Measurements from ENCODE around the gene PERM1. TPM values are rescaled to one million over a fixed set of nuclear protein-coding genes. Genes with fewer than 3 reads are reported as not detected.

PERM1 gene
- polyA plus RNA-seq, 2 donors = 0.47 to 3.4 TPM

DNA sequence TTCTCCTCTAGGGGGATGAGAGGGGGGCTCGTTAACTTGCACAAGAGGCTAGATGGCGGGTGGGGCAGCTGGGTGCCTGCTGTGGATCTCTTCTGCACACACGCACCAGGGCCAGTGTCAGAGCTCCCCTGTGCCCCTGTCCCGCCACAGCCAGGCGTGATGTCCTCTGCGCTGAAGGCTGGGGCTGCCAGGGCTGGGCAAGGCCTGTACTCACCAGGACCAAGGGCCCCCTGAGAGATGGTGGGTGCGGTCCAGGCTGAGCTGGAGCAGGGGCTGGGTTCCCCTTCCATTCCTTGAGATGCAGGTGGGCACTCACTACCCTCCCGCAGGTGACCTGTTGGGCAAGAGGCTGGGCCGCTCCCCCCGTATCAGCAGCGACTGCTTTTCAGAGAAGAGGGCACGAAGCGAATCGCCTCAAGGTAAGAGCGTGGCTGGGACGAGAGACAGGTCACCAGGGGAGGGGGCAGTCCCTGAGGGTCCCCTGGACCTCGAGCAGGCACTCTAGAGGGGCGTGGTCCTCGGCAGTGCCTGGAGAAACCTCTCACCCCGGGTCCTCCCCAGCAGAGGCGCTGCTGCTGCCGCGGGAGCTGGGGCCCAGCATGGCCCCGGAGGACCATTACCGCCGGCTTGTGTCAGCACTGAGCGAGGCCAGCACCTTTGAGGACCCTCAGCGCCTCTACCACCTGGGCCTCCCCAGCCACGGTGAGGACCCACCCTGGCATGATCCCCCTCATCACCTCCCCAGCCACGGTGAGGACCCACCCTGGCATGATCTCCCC, 43.0 kb downstream of the PERM1 start:
- Histone ChIP-seq H3K9me3 (ENCODE audit: control insufficient read depth in 2 of 2, insufficient read depth in 1 of 2, low read depth in 1 of 2, low read length in 1 of 2) (peaks cover 0 to 3% of the 10 kb centered on the region in 2 donors), H3K4me1 (ENCODE audit: control insufficient read depth in 2 of 2, insufficient read depth in 2 of 2, low read length in 1 of 2) (peaks cover 13 to 35% of the 10 kb centered on the region in 2 donors), H3K27me3 (ENCODE audit: control insufficient read depth in 1 of 2, insufficient read depth in 2 of 2, low read length in 2 of 2) (peaks cover 0 to 42% of the 10 kb centered on the region in 2 donors), H3K4me3 (ENCODE audit: low read depth in 1 of 2, low read length in 2 of 2) (no peak overlapping the region), H3K36me3 (ENCODE audit: control insufficient read depth in 2 of 2, insufficient read depth in 2 of 2, low read length in 1 of 2) (no peaks in the 10 kb centered on the region), H3K27ac (ENCODE audit: low read depth in 2 of 2, low read length in 1 of 2) (no peak overlapping the region)
- 66 to 69% methylated on average over 22 to 30 of the region's 30 CpGs for WGBS, 2 donors

DNA sequence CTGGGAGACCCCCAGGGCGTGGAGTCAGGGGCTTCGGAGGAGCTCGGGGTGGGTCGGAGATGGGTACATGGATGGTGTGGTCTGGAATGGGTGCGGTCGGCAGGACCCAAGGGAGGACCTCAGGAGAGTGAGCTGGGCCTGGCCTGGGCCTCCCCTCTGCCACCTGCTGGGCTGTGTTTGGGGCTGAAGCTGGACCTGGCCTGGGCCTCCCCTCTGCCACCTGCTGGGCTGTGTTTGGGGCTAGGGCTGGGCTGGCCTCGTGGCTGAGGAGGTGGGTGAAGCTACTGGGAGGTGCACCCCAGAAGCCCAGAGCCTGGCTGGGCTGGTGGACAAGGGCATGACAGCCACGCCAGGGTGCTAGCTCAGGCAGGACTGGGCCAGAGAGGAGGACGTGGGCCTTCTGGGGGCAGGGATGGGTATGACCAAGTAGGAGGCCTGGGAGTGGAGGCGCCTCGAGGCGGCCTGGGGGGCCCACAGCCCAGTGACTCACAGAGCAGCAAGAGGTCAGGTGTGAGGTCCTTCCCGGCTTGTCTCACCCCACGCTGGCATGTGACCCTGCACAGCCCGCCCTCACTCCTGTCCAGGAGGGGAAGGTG, 43.7 kb downstream of the PERM1 start:
- H3K27ac ChIP-seq (ENCODE audit: low read depth in 2 of 2, low read length in 1 of 2) = no peak overlapping the region
- peaks cover 13 to 37% of the 10 kb centered on the region in 2 donors for H3K4me1 ChIP-seq (ENCODE audit: control insufficient read depth in 2 of 2, insufficient read depth in 2 of 2, low read length in 1 of 2)

DNA sequence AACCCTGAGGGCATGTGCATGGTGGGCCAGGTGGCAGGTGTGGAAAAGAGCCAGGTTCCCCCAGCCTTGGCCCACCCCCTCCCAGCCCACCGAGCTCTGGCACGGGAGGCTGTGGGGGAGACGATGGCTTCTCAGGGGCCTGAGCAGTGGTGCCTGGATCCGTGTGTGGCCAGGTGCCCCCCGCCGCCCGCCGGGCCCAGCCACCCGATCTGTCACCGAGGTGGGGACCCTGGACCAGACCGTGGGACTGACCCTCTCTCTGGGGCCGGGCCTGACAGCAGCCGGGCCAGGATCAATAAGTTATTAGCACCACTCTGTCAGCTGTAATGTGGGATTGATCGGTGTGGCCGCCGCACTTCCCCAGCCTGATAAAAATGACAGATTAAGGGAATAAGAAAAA, 44.4 kb downstream of the PERM1 start:
- peaks cover 9 to 31% of the 10 kb centered on the region in 2 donors for H3K4me1 ChIP-seq (ENCODE audit: control insufficient read depth in 2 of 2, insufficient read depth in 2 of 2, low read length in 1 of 2)

More for the DNA sequence above, 43.7 kb downstream of the PERM1 start:
- Histone ChIP-seq H3K36me3 (ENCODE audit: control insufficient read depth in 2 of 2, insufficient read depth in 2 of 2, low read length in 1 of 2) (no peaks in the 10 kb centered on the region), H3K9me3 (ENCODE audit: control insufficient read depth in 2 of 2, insufficient read depth in 1 of 2, low read depth in 1 of 2, low read length in 1 of 2) (peaks cover 0 to 3% of the 10 kb centered on the region in 2 donors), H3K27me3 (ENCODE audit: control insufficient read depth in 1 of 2, insufficient read depth in 2 of 2, low read length in 2 of 2) (peaks cover 0 to 42% of the 10 kb centered on the region in 2 donors), H3K4me3 (ENCODE audit: low read depth in 1 of 2, low read length in 2 of 2) (no peak overlapping the region)
- WGBS, 2 donors = 51 to 66% methylated on average over 14 to 15 of the region's 15 CpGs

DNA sequence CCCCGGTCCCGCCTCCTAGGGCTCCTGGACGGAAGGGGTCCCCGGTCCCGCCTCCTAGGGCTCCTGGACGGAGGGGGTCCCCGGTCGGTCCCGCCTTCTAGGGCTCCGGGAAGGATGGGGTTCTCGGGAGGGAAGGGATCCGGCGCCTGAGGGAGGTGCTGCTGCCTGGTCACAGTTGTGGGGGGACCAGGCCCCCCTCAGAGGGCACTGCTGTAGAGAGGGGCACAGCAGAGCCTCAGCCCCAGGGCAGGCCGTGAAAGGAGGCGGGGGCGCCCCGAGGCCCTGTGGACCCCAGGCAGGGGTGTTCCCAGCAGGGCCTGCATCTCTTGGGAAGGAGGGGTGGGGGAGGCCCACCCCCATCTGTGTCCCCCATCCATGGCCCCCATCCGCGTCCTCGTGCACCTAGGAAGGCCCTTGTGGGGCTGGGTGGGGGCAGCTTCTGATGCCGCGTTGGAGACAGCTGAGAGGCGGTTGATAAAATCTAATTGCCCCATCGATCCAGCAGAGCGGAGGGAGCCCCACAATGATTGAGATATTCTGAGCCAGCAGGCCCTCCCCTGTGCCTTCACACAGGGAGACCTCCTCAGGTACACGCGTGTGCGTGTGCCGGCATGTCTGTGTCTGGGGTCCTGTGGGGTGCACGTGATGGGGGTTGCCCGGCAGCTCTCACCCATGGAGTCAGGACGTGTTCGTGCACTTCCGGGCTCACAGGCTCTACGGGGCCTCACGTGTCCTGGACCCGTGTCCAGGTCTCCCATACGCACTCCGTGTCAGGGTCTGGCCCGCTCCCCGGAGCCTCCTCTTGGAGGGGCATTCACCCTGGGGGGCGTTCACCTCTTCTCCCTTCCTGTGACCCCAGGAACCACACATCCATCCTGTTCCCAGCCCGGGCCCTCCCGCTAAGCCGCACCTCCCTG, 45.3 kb downstream of the PERM1 start:
- Histone ChIP-seq H3K27ac (ENCODE audit: low read depth in 2 of 2, low read length in 1 of 2) (no peak overlapping the region), H3K4me3 (ENCODE audit: low read depth in 1 of 2, low read length in 2 of 2) (no peak overlapping the region), H3K36me3 (ENCODE audit: control insufficient read depth in 2 of 2, insufficient read depth in 2 of 2, low read length in 1 of 2) (no peaks in the 10 kb centered on the region), H3K9me3 (ENCODE audit: control insufficient read depth in 2 of 2, insufficient read depth in 1 of 2, low read depth in 1 of 2, low read length in 1 of 2) (peaks cover 0 to 3% of the 10 kb centered on the region in 2 donors), H3K27me3 (ENCODE audit: control insufficient read depth in 1 of 2, insufficient read depth in 2 of 2, low read length in 2 of 2) (peaks cover 0 to 26% of the 10 kb centered on the region in 2 donors), H3K4me1 (ENCODE audit: control insufficient read depth in 2 of 2, insufficient read depth in 2 of 2, low read length in 1 of 2) (peaks cover 7 to 28% of the 10 kb centered on the region in 2 donors)
- WGBS, 2 donors = 54 to 59% methylated on average over 43 to 45 of the region's 45 CpGs

More for the DNA sequence above, 44.4 kb downstream of the PERM1 start:
- H3K36me3 ChIP-seq (ENCODE audit: control insufficient read depth in 2 of 2, insufficient read depth in 2 of 2, low read length in 1 of 2) = no peaks in the 10 kb centered on the region
- H3K4me3 ChIP-seq (ENCODE audit: low read depth in 1 of 2, low read length in 2 of 2) = no peak overlapping the region
- WGBS, 2 donors = 65 to 77% methylated on average over 12 to 16 of the region's 16 CpGs
- H3K27me3 ChIP-seq (ENCODE audit: control insufficient read depth in 1 of 2, insufficient read depth in 2 of 2, low read length in 2 of 2) = peaks cover 0 to 35% of the 10 kb centered on the region in 2 donors
- peaks cover 0 to 3% of the 10 kb centered on the region in 2 donors for H3K9me3 ChIP-seq (ENCODE audit: control insufficient read depth in 2 of 2, insufficient read depth in 1 of 2, low read depth in 1 of 2, low read length in 1 of 2)
- no peak overlapping the region for H3K27ac ChIP-seq (ENCODE audit: low read depth in 2 of 2, low read length in 1 of 2)

DNA sequence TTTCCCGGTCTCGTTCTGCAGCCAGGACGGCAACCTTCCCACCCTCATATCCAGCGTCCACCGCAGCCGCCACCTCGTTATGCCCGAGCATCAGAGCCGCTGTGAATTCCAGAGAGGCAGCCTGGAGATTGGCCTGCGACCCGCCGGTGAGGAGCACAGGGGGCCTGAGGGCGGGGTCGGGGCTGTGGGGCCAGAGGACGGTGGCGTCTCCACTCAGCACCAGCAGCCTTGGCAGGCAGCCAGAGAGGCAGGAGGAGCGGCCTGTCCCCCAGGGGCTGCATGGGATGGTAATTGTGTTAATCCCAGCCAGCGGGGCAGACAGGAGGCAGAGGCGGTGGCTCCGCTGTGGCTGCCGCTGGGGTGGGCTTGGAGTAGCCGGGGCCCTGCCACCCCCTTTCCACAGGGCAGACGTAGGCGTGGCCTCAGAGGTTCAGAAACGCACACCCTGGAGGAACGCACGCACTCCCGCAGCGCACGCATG, 46.1 kb downstream of the PERM1 start:
- H3K4me1 ChIP-seq (ENCODE audit: control insufficient read depth in 2 of 2, insufficient read depth in 2 of 2, low read length in 1 of 2) = peaks cover 5 to 20% of the 10 kb centered on the region in 2 donors
- WGBS, 2 donors = 11 to 12% methylated on average over 25 to 30 of the region's 30 CpGs

DNA sequence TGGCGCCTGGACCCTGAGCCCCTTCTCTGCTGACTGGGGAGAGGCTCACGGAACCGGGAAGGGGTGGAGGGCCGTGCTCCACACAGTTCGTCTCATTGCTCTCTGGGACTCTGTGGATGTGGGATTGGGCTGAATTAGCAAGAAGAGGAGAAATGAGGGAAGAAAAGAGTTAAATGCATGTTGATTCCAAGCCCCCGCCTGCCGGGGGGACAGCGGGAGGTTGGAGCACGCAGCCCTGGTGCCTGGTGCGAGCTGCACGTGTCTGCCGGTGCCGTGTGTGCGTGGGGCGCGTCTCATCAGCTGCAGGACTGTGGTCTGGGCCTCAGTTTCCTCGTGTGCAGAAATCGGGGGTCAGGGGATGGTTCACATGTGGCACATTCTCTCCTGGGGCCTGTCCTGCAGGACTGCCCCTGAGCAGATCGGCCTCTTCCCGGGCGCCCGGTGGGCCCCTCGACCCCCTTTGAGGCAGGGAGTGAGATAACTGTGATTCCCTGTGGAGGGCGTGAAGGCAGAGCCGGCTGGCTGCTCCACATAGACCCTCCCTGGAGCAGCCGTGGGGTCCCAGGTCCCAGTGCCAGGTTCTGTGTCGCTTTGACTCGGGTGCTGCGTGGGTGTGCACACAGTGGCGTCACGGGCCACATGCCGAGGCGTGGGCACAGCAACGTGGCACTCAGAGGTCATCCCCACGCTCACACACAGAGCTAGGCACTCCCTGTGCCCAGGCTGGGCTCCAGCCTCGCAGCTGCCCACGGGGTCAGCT, 46.7 kb downstream of the PERM1 start:
- Histone ChIP-seq H3K4me3 (ENCODE audit: low read depth in 1 of 2, low read length in 2 of 2) (no peak overlapping the region), H3K27ac (ENCODE audit: low read depth in 2 of 2, low read length in 1 of 2) (no peak overlapping the region), H3K9me3 (ENCODE audit: control insufficient read depth in 2 of 2, insufficient read depth in 1 of 2, low read depth in 1 of 2, low read length in 1 of 2) (no peaks in the 10 kb centered on the region), H3K4me1 (ENCODE audit: control insufficient read depth in 2 of 2, insufficient read depth in 2 of 2, low read length in 1 of 2) (peaks cover 2 to 15% of the 10 kb centered on the region in 2 donors), H3K36me3 (ENCODE audit: control insufficient read depth in 2 of 2, insufficient read depth in 2 of 2, low read length in 1 of 2) (no peaks in the 10 kb centered on the region), H3K27me3 (ENCODE audit: control insufficient read depth in 1 of 2, insufficient read depth in 2 of 2, low read length in 2 of 2) (peaks cover 0 to 14% of the 10 kb centered on the region in 2 donors)
- WGBS, 2 donors = 10 to 12% methylated on average over 37 of the region's 37 CpGs

More for the DNA sequence above, 46.1 kb downstream of the PERM1 start:
- Histone ChIP-seq H3K27ac (ENCODE audit: low read depth in 2 of 2, low read length in 1 of 2) (no peak overlapping the region), H3K4me3 (ENCODE audit: low read depth in 1 of 2, low read length in 2 of 2) (no peak overlapping the region), H3K9me3 (ENCODE audit: control insufficient read depth in 2 of 2, insufficient read depth in 1 of 2, low read depth in 1 of 2, low read length in 1 of 2) (peaks cover 0 to 2% of the 10 kb centered on the region in 2 donors), H3K36me3 (ENCODE audit: control insufficient read depth in 2 of 2, insufficient read depth in 2 of 2, low read length in 1 of 2) (no peaks in the 10 kb centered on the region), H3K27me3 (ENCODE audit: control insufficient read depth in 1 of 2, insufficient read depth in 2 of 2, low read length in 2 of 2) (peaks cover 0 to 20% of the 10 kb centered on the region in 2 donors)

DNA sequence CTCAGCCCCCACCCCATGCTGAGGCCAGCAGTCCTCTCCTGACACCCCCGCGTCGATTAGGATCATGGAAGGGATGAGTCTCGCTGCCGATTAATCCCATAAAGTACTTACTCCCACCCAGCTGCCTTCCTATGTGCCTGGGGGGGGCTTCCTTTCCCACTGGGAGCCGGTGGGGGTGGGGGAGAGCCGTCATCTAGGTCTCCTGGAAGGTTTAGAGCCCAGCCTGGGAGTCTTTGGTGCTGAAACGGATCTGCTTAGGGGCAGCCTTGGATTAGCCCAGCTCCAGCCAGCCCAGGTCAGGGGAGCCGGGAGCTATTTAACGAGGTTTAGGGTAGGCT, 48.3 kb downstream of the PERM1 start:
- no peaks in the 10 kb centered on the region for H3K36me3 ChIP-seq (ENCODE audit: control insufficient read depth in 2 of 2, insufficient read depth in 2 of 2, low read length in 1 of 2)
- peaks cover 0 to 20% of the 10 kb centered on the region in 2 donors for H3K4me1 ChIP-seq (ENCODE audit: control insufficient read depth in 2 of 2, insufficient read depth in 2 of 2, low read length in 1 of 2)
- H3K9me3 ChIP-seq (ENCODE audit: control insufficient read depth in 2 of 2, insufficient read depth in 1 of 2, low read depth in 1 of 2, low read length in 1 of 2) = no peaks in the 10 kb centered on the region
- 18 to 24% methylated on average over 10 of the region's 10 CpGs for WGBS, 2 donors
- peaks cover 0 to 17% of the 10 kb centered on the region in 2 donors for H3K27me3 ChIP-seq (ENCODE audit: control insufficient read depth in 1 of 2, insufficient read depth in 2 of 2, low read length in 2 of 2)
- H3K27ac ChIP-seq (ENCODE audit: low read depth in 2 of 2, low read length in 1 of 2) = peak overlapping the region in 1 of 2 donors; percentile 62
- no peak overlapping the region for H3K4me3 ChIP-seq (ENCODE audit: low read depth in 1 of 2, low read length in 2 of 2)

DNA sequence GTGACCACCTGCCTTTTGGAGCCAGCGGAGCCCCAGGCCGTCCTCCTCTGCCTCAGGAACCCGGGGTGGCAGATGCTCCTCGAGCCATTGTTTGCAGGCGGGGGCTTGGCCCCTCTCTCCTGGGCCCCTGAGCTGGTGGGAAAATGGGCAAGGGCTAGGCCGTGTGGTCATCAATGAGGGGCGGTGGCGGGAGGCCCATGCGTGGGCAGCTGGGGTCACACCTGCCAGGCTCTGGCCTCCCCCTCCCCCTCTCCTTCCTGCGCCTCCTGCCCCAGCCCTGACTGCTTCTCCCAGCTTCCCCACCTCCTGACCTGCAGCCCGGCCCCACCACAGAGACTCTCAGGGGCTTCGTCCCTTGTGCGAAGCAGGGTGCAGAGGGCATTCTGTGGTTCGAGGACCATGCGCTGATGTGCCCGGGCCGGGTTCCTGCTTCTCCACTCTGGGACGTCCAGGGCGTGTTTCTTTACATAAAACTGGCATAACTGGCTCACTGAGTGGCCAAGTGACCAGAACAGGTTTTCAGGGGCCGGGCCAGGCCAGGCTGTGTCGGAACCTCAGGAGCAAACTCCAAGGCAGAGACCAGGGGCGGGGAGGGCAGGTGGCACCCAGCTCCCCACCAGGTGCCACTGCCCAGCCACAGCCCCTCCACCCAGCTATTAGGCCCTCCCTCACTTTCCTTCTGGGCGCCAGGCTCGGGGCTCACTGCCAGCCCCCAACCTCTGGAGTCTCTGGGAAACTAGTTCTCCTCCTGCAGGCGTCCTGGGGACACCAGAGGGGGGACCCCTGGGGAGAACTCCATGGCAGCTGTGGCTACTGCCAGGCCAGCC, 48.9 kb downstream of the PERM1 start:
- Histone ChIP-seq H3K4me1 (ENCODE audit: control insufficient read depth in 2 of 2, insufficient read depth in 2 of 2, low read length in 1 of 2) (peaks cover 0 to 20% of the 10 kb centered on the region in 2 donors), H3K4me3 (ENCODE audit: low read depth in 1 of 2, low read length in 2 of 2) (peak overlapping the region in 1 of 2 donors; percentile 2), H3K9me3 (ENCODE audit: control insufficient read depth in 2 of 2, insufficient read depth in 1 of 2, low read depth in 1 of 2, low read length in 1 of 2) (no peaks in the 10 kb centered on the region), H3K36me3 (ENCODE audit: control insufficient read depth in 2 of 2, insufficient read depth in 2 of 2, low read length in 1 of 2) (no peaks in the 10 kb centered on the region), H3K27ac (ENCODE audit: low read depth in 2 of 2, low read length in 1 of 2) (peak overlapping the region in 1 of 2 donors; percentile 62), H3K27me3 (ENCODE audit: control insufficient read depth in 1 of 2, insufficient read depth in 2 of 2, low read length in 2 of 2) (peaks cover 0 to 17% of the 10 kb centered on the region in 2 donors)
- 57 to 60% methylated on average over 21 to 25 of the region's 25 CpGs for WGBS, 2 donors

Data from esophagus (tissue), 2 donors.